Trophoblast cell (in vitro differentiated cells and primary cell): ENCODE data around the gene AIFM3.

ENCODE experiments used
- DNase-seq, 2 donors: peaks; one replicate each; pipeline ENCODE4 v3.0.0-alpha.2; 2016
- H2AFZ ChIP-seq: 2 replicates; pipeline ENCODE4 v1.6.1; 2013; ENCODE audit warnings: low read length, moderate library complexity, mild to moderate bottlenecking; ENCODE audit not compliant: insufficient read depth, poor library complexity
- H2AK5ac ChIP-seq: 2 replicates; pipeline ENCODE4 v1.6.1; 2013; ENCODE audit warnings: mild to moderate bottlenecking, low read length
- H2BK120ac ChIP-seq: 2 replicates; pipeline ENCODE4 v1.6.1; 2013; ENCODE audit warnings: low read length, mild to moderate bottlenecking, moderate library complexity; ENCODE audit not compliant: insufficient read depth, poor library complexity
- H2BK12ac ChIP-seq: 2 replicates; pipeline ENCODE4 v1.6.1; 2013; ENCODE audit warnings: mild to moderate bottlenecking, low read length, moderate library complexity
- H2BK5ac ChIP-seq: 2 replicates; pipeline ENCODE4 v1.6.1; 2013; ENCODE audit warnings: low read length, low read depth, moderate library complexity, mild to moderate bottlenecking; ENCODE audit not compliant: poor library complexity
- H3K14ac ChIP-seq: 2 replicates; pipeline ENCODE4 v1.6.1; 2013; ENCODE audit warnings: mild to moderate bottlenecking, low read length
- H3K18ac ChIP-seq: 2 replicates; pipeline ENCODE4 v1.6.1; 2013; ENCODE audit warnings: mild to moderate bottlenecking, low read length
- H3K23ac ChIP-seq: 2 replicates; pipeline ENCODE4 v1.6.1; 2013; ENCODE audit warnings: low read length
- H3K27ac ChIP-seq: 2 replicates; pipeline ENCODE4 v1.5.1; 2013; ENCODE audit warnings: low read depth, mild to moderate bottlenecking, inconsistent platforms, low read length, moderate library complexity
- H3K27me3 ChIP-seq: 2 replicates; pipeline ENCODE4 v1.6.1; 2013; ENCODE audit warnings: inconsistent platforms, mild to moderate bottlenecking, low read length, moderate library complexity; ENCODE audit not compliant: insufficient read depth
- H3K36me3 ChIP-seq, 2 experiments: 1 replicate in 1 of 2; 2 replicates in 1 of 2; pipeline ENCODE4 v1.6.1; 2013; ENCODE audit warnings: low read length in 2 of 2, mild to moderate bottlenecking in 2 of 2, moderate library complexity in 1 of 2; ENCODE audit not compliant: insufficient read depth in 2 of 2, control insufficient read depth in 1 of 2
- H3K4ac ChIP-seq: 2 replicates; pipeline ENCODE4 v1.6.1; 2013; ENCODE audit warnings: low read depth, mild to moderate bottlenecking, low read length, moderate library complexity
- H3K4me1 ChIP-seq, 2 experiments: 1 replicate in 1 of 2; 2 replicates in 1 of 2; pipeline ENCODE4 v1.6.1; 2013; ENCODE audit warnings: low read length in 2 of 2, mild to moderate bottlenecking in 2 of 2, moderate library complexity in 1 of 2; ENCODE audit not compliant: insufficient read depth in 2 of 2, control insufficient read depth in 1 of 2
- H3K4me2 ChIP-seq: 2 replicates; pipeline ENCODE4 v1.6.1; 2013; ENCODE audit warnings: inconsistent platforms, mild to moderate bottlenecking, low read length, moderate library complexity
- H3K4me3 ChIP-seq: 2 replicates; pipeline ENCODE4 v1.5.1; 2013; ENCODE audit warnings: mild to moderate bottlenecking, low read depth, low read length, inconsistent platforms
- H3K79me1 ChIP-seq: one replicate; pipeline ENCODE4 v1.6.1; 2013; ENCODE audit warnings: low read length
- H3K79me2 ChIP-seq: 2 replicates; pipeline ENCODE4 v1.6.1; 2013; ENCODE audit warnings: low read length, mild to moderate bottlenecking; ENCODE audit not compliant: control insufficient read depth, insufficient read depth, poor library complexity
- H3K9ac ChIP-seq: 2 replicates; pipeline ENCODE4 v1.6.1; 2013; ENCODE audit warnings: mild to moderate bottlenecking, low read length
- H3K9me3 ChIP-seq: 2 replicates; pipeline ENCODE4 v1.6.1; 2013; ENCODE audit warnings: low read depth, mild to moderate bottlenecking, control low read depth, inconsistent platforms, low read length; ENCODE audit not compliant: insufficient read depth
- H4K12ac ChIP-seq: 2 replicates; pipeline ENCODE4 v1.6.1; 2013; ENCODE audit warnings: low read depth, mild to moderate bottlenecking, low read length, moderate library complexity
- H4K8ac ChIP-seq: 2 replicates; pipeline ENCODE4 v1.6.1; 2013; ENCODE audit warnings: low read depth, mild to moderate bottlenecking, low read length, moderate library complexity
- H4K91ac ChIP-seq: one replicate; pipeline ENCODE4 v1.6.1; 2013; ENCODE audit warnings: low read depth, mild to moderate bottlenecking, low read length, moderate library complexity
- WGBS: extraction: QIAGEN DNeasy Blood & Tissue Kit; methylation state at CpG from one replicate; pipeline ENCODE4 v1.1.7; 2013; ENCODE audit warnings: missing lambda C conversion rate; ENCODE audit not compliant: insufficient read length, insufficient coverage; ENCODE audit errors: extremely low coverage; 5-methylcytosine and 5-hydroxymethylcytosine counted together

AIFM3 gene

DNA sequence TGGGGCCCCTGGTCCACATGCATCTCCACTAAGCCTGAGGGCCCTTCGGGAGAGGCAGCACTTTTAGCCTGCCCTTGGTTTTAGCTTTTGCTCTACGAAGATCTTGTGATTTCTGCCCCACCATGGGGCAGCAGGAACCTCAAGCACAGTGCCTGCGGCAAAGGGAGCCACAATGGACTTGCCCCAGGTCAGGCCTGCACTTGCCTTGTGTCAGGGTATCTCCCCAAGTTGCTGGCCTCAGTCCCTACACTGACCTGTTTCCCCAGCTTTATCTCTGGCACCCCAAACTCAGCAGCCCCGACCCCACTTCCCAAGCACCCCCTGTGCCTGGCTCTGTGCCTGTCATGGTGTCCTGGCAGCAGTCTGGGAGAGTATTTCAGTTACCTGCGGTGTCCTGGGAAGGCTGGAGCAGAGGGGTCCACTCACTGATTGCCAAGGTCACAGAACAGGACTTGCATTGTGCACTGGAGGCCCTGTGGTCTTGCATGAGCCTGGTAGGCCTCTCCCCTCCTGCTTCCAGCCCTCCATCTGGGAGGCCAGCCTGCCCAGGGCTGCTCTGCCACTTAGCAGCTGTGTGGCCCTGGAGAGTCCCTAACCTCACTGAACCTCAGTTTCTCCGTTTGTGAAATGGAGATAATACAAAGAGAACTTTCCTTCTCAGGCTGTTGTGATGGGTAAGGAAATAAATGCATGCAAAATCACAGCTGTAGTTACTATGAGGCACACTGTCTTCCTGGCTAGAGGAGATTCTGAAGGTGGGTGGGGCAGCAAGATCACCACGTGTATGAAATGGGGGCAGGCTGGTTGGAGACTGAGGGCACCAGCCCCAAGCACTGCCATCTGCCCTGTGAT is 3.6 kb upstream of the AIFM3 start:
- no peak overlapping the region for H3K14ac ChIP-seq
- H3K4me3 ChIP-seq: no peak overlapping the region
- H3K4me1 ChIP-seq: no peaks in the 10 kb centered on the region
- no peak overlapping the region for H3K23ac ChIP-seq
- H3K18ac ChIP-seq: no peak overlapping the region
- WGBS: no CpG with 5 or more reads among the region's 7 CpGs
- H3K36me3 ChIP-seq: no peaks in the 10 kb centered on the region
- H3K79me1 ChIP-seq: no peaks in the 10 kb centered on the region
- peaks cover 24% of the 10 kb centered on the region for H3K27me3 ChIP-seq
- H3K79me2 ChIP-seq: no peaks in the 10 kb centered on the region
- H2AK5ac ChIP-seq: no peak overlapping the region
- H3K4me2 ChIP-seq: no peak overlapping the region
- H2BK120ac ChIP-seq: no peak overlapping the region
- H4K12ac ChIP-seq: no peak overlapping the region
- no peak for DNase-seq
- no peak overlapping the region for H3K9ac ChIP-seq
- H3K4ac ChIP-seq: no peak overlapping the region
- H2BK5ac ChIP-seq: no peak overlapping the region
- H2AFZ ChIP-seq: no peak overlapping the region
- H4K8ac ChIP-seq: no peak overlapping the region
- no peak overlapping the region for H4K91ac ChIP-seq
- no peaks in the 10 kb centered on the region for H3K9me3 ChIP-seq
- H3K27ac ChIP-seq: no peak overlapping the region
- H2BK12ac ChIP-seq: no peak overlapping the region

DNA sequence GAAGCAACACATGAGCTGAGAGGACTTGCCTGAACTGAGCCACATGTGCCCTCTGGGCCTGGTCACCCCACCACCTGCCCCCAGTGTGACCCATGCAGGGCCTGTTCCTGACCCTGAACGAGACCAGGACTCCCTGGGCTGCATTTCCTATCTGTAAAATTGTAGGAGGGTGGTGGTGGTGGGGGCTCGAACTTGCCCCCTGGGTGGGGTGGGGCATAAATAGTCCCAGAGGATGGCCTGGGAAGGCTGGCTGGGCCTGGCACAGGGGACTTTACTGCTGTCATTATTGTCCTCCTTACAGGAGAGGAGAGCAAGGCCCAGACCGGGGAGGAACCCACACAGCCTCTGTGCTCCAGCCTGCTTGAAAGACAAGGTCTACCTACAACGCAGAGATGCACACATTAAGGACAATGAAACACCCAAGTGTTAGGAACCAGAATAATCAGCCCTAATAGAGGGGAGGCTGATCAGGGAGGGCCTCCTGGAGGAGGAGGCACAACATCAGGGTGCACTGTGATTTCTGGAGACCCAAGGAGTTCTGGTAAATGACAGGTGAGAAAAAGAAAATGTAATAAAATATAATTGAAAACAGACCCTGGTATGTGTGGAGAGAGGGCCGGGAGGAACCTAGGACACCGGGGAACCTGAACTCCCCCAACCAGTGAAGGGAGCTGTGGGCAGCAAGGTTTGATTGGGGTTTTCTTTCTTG is 2.8 kb upstream of the AIFM3 start:
- no peak for DNase-seq
- no peak overlapping the region for H4K8ac ChIP-seq
- no peaks in the 10 kb centered on the region for H3K4me1 ChIP-seq
- no peak overlapping the region for H4K12ac ChIP-seq
- no peak overlapping the region for H4K91ac ChIP-seq
- no peak overlapping the region for H3K4ac ChIP-seq
- H3K9me3 ChIP-seq: peaks cover 2% of the 10 kb centered on the region
- H3K4me3 ChIP-seq: no peak overlapping the region
- H2BK5ac ChIP-seq: no peak overlapping the region
- peak overlapping the region; percentile 46 for H3K4me2 ChIP-seq
- no CpG with 5 or more reads among the region's 6 CpGs for WGBS
- peaks cover 24% of the 10 kb centered on the region for H3K27me3 ChIP-seq
- H3K9ac ChIP-seq: no peak overlapping the region
- no peak overlapping the region for H3K23ac ChIP-seq
- H3K79me2 ChIP-seq: no peaks in the 10 kb centered on the region
- H3K27ac ChIP-seq: no peak overlapping the region
- no peak overlapping the region for H3K18ac ChIP-seq
- no peaks in the 10 kb centered on the region for H3K79me1 ChIP-seq
- no peak overlapping the region for H2AFZ ChIP-seq
- H2BK12ac ChIP-seq: no peak overlapping the region
- no peak overlapping the region for H2AK5ac ChIP-seq
- H3K36me3 ChIP-seq: no peaks in the 10 kb centered on the region
- H2BK120ac ChIP-seq: no peak overlapping the region
- H3K14ac ChIP-seq: no peak overlapping the region

DNA sequence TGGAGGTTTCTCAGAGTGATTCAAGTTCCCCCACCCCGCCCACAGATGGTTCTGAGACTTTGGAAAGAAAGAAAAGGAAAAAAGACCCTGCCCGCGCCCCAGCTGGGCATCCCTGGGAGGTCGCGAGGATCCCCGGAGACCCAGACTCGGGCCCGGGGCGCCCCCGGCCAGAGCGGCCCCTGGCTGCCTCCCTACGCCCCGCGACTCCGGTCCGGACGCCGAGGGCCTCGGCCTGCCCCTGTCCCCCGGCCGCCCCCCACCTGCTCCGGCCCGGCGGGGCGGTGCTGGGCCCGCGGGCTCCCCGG is 2.3 kb upstream of the AIFM3 start:
- no peak overlapping the region for H4K12ac ChIP-seq
- H3K79me1 ChIP-seq: no peaks in the 10 kb centered on the region
- no peak overlapping the region for H2AK5ac ChIP-seq
- H3K27me3 ChIP-seq: peaks cover 24% of the 10 kb centered on the region
- peak overlapping the region; percentile 46 for H3K4me2 ChIP-seq
- H3K27ac ChIP-seq: no peak overlapping the region
- no peak overlapping the region for H4K8ac ChIP-seq
- no peak overlapping the region for H3K14ac ChIP-seq
- no peaks in the 10 kb centered on the region for H3K79me2 ChIP-seq
- DNase-seq: no peak
- H2AFZ ChIP-seq: no peak overlapping the region
- peaks cover 2% of the 10 kb centered on the region for H3K9me3 ChIP-seq
- H3K9ac ChIP-seq: no peak overlapping the region
- no peak overlapping the region for H2BK120ac ChIP-seq
- no peak overlapping the region for H2BK5ac ChIP-seq
- no peak overlapping the region for H3K18ac ChIP-seq
- no peaks in the 10 kb centered on the region for H3K4me1 ChIP-seq
- WGBS: no CpG with 5 or more reads among the region's 28 CpGs
- H3K36me3 ChIP-seq: no peaks in the 10 kb centered on the region
- H3K4ac ChIP-seq: no peak overlapping the region
- H3K23ac ChIP-seq: no peak overlapping the region
- H3K4me3 ChIP-seq: no peak overlapping the region
- no peak overlapping the region for H4K91ac ChIP-seq
- no peak overlapping the region for H2BK12ac ChIP-seq

DNA sequence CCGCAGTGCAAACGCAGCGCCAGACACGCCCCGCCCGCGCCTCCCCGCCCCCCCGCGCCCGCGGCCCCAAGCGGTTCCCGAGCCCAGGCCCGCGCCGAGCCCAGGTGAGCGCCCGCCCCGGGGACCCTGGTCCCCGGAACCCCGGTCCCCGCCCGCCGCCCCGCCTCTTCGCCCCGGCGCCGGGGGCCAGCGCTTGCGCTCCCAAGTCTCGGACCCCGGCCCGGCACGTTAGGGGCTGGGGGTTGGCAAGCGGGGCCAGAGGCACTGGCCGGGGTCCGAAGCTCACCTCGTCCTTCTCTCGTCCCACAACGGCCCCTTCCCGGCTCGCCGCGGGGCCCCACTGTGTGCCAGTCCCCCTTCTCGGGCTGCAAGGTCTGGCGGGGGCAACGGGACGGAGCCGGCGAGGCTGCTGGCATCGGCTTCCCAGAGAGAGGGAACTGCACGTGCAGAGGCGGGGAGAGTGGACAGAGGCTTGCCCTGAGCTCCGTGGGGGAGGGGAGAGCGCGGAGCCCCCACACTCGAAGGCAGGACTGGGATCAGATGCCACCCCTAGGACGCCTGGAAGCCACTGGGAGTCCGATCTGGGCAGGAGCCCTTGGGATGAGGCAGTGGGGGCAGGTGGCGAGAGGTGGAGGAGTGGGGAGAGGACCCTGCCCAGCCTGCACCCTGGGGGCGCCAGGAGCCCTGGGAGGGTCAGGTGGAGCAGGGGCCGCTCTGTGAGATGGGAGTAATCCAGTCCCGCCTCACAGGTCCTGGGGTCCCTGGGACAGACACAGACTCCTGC is 1.8 kb upstream of the AIFM3 start:
- Histone ChIP-seq H3K18ac (no peak overlapping the region), H3K27ac (no peak overlapping the region), H3K4me3 (no peak overlapping the region), H3K27me3 (peaks cover 24% of the 10 kb centered on the region), H3K36me3 (no peaks in the 10 kb centered on the region), H4K12ac (no peak overlapping the region), H3K23ac (no peak overlapping the region), H3K9me3 (peaks cover 2% of the 10 kb centered on the region), H2BK12ac (no peak overlapping the region), H3K79me1 (no peaks in the 10 kb centered on the region), H2BK120ac (no peak overlapping the region), H3K9ac (no peak overlapping the region), H3K4ac (no peak overlapping the region), H2AK5ac (no peak overlapping the region), H2BK5ac (no peak overlapping the region), H4K8ac (no peak overlapping the region), H3K79me2 (no peaks in the 10 kb centered on the region), H2AFZ (no peak overlapping the region), H4K91ac (no peak overlapping the region), H3K4me2 (peak overlapping the region; percentile 54), H3K4me1 (no peaks in the 10 kb centered on the region), H3K14ac (no peak overlapping the region)
- no CpG with 5 or more reads among the region's 65 CpGs for WGBS
- DNase-seq: no peak
